Middle frontal gyrus (tissue), 1 donor: ENCODE measurements around the gene MYOCD.
A peak's percentile ranks its signal among the peaks of the same experiment; 100 is the strongest.

Experiments used
- DNase-seq: peaks from one replicate; pipeline ENCODE4 v3.0.0-alpha.2; 2015; ENCODE audit warnings: low spot score; ENCODE audit errors: extremely low spot score

Gene MYOCD

GRCh38 chr17:12745486-12745885 is 79.8 kb downstream of the MYOCD start:
- no peak for DNase-seq

DNA sequence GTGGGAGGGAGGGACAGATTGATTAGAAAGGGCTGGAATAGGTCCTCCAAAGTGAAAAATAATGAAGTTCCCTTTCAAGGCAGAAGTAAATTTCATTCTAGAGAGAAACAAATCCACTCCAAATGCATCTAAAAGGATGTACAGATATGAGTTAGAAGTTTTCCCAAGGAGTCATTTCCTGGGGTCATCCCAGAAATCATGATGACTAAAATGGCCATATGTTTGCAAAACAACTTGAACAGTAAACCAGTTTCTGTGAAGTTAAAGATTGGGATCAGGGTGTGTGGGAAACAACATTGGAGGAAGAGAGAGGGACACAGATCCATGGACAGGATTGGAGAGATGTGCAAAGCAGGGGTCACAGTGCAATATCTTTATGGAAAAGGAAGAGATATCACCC is 91.1 kb downstream of the MYOCD start:
- DNase-seq: no peak

DNA sequence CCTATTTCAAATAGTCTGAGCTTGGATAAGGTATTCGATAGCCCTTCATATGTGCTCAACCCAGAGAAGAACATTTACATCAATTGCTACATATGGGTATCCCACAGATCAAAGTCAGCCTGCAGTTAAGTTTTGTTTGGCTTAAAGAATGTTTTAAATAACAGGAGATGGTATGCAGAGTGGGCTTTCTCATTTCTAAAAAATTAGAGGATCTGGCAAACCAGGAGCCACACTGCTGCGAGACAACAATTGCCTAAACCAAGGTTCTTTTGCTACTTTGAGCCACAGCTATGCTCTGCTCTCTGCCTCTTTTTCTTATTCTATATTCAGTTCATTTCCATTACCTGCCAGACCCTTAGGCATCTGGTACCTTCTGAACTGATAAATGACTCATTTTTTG is 93.4 kb downstream of the MYOCD start:
- DNase-seq: no peak

DNA sequence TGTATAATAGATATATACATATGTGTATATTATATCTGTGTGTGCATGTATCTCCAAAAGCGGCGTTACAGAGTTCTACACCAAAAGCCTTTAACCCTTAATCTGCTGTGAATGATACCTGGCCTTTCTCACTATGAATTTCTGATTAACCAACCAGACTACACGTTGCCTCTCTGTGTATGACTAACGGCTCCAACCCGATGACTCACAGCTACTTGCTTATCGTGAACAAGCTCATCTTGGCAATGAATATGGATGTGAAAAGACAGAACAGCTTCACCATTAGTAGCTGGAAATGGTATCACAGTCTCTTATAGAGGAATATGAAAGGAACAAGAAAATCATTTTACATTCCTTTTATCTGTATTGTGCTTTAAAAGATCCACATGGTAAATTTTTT is 99.9 kb downstream of the MYOCD start:
- peak; percentile 40 for DNase-seq

DNA sequence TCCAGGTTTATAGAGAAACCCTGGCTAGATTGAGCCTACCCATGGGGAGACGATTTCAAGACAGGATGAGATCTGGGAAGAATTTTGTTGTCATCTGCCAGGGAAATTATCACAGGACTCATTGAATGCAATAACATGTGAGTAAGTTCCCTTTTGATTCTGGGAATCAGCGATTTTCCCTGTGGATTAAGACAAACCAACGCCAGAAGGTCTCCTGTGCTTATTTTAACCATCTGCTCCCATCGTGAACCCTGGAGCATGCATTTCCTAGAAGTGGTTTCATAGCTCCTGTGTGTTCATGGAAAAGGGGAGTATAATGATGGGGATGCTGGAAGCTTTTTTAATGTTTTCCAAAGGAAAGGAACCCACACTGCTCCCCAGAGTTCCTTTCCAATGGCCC is 102.6 kb downstream of the MYOCD start:
- no peak for DNase-seq

- no peak for DNase-seq
These were observed 104.3 kb downstream of the MYOCD start for GRCh38 chr17:12769981-12770380.

DNA sequence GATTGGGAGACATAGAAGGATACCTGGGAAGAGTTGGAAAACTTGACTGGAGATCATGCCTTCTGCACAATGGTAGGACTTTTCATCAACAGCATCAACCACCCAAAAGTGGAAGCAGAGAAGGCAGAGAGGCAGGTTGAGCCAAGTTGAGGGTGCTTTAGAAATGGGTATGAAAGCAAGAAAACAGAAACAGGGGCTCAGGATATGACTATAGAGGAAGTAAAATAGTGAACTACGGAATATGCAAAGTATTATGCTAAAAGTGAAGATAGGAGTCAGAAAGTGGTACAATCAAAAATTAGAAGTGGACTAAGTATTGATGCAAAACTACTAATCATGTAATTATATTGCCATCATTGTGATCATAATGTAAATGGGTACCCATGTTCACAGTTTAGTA is 107.5 kb downstream of the MYOCD start:
- DNase-seq: no peak

DNA sequence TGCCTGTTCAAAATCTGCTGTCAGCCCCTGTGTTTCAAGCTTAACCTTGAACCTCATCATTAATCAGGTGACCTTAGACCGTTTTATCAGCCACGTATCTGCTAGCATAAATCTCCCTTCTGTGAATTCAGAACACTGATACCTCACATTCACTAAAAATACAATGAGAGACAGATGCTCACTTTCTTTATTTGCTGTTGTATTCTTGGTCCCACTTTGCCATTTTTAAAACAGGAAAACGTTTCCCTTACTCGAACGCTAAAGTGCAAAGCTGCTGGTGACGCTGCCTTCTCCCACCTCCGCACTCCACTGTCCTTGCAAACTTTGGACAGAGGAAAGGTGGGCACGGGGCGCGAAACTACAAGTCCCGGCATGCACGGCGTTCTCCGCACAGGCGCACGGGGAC is 123.4 kb downstream of the MYOCD start:
- no peak for DNase-seq

DNA sequence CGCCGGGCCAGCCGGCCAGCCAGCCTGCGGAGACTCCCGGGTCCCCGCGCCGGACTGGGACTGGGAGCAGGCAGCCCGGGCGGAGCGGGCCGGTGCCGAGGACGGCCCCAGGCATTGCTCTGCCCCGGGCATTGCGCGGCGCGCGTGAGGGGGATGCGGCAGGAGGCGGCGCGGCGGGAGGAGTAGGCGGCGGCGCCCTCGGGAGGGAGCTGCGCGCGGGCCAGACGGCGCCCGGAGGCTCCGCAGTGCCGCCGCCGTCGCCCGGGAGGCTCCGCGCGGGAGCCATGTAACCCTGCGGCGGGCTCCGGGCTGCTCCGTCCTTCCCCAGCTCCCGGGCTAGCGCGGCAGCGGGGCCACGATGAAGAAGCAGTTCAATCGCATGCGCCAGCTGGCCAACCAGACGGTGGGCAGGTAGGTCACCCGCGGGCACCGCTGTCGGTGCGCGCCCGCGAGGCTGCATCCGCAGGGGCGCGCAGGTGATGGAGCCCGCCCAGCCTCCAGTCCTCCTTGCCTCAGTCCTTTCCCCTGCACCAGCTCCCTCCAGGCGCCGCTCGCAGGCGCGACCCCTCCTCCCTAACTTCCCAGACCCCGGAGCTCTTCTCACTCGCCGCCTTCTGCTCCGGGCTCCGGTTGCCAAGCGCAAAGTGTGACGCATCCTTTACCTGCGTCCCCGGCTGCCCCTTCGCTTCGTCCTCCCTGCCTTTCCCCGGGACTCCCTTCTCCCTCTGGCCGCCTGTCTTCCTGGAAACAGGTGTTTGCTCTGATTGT is 124.0 kb downstream of the MYOCD start, which contains the start of gene ARHGAP44:
ARHGAP44 (plus strand) TSS at position 18 of the 768 bp plus-strand sequence; CDS start at position 359, 341 bp downstream.
- DNase-seq: peak; percentile 37

- DNase-seq: no peak
These were observed 124.8 kb downstream of the MYOCD start for GRCh38 chr17:12790249-12791106.

- DNase-seq: no peak
These were observed 129.3 kb downstream of the MYOCD start for GRCh38 chr17:12794919-12795532.

GRCh38 chr17:12800855-12801365 is 135.2 kb downstream of the MYOCD start:
- DNase-seq: no peak

GRCh38 chr17:12806630-12807029 is 140.9 kb downstream of the MYOCD start:
- DNase-seq: no peak

DNA sequence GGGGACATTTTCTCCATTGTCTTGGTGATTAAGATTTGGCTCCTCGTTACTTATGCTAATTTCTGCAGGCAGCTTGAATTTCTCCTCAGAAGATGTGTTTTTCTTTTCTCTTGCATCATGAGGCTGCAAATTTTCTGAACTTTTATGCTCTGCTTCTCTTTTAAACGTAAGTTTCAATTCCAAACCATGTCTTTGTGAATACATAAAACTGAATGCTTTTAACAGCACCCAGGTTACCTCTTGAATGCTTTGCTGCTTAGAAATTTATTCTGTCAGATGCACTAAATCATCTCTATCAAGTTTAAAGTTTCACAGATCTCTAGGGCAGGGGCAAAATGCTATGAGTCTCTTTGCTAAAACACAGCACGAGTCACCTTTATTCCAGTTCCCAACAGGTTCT is 143.0 kb downstream of the MYOCD start:
- no peak for DNase-seq

GRCh38 chr17:12812877-12813276 is 147.2 kb downstream of the MYOCD start:
- no peak for DNase-seq

DNA sequence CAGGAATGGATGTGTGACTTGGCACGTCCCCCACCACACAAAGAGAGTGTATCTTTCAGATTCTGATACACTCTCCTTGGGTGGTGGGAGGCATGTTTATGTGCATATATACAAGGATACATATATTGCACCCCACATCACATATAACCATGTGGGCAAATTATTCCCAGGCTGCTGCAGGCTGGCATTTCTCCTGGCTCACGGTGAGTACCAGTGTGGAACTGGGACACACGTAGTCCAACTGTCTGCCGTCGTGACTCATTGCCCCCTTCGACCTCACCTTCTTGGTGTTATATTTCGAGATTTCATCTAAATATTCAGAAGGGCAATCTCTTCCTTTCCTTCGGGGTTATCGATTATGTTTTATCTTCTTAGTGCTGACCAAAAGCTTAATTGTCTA is 148.0 kb downstream of the MYOCD start:
- DNase-seq: no peak

GRCh38 chr17:12814718-12815117 is 149.0 kb downstream of the MYOCD start:
- no peak for DNase-seq

DNA sequence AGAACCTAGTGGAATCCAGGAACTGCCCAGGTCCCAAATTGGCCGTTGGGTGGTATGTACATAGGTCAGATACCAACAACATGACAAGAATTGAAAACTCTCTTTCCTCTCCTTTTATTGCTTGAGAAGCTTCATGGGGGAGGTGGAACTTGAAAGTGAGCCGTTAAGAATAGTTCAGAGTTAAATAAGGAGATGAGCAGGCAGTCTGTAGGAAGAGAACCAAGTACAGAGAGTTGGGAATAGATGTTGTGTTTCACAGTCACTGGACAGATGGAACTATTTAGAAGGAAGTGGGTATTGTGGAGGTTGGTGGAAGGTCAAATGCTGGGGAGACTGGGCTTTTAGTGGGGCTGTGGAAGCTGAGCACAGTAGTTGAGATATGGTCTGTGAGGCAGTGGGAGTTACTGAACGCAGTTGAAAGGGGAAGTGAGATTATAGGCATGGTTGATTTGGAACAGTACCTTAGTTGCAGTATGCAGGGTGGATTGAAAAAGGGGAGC is 150.0 kb downstream of the MYOCD start:
- no peak for DNase-seq
